HG02885 (cell line): ENCODE measurements around the gene TMEM80.
"Not testable (repeated sequence)": the region's sequence is repeated elsewhere in the genome, so short reads cannot be mapped to it uniquely, and the experiment has no call there.

ENCODE experiments used
- ATAC-seq: cut with Tn5 transposase; IDR thresholded peaks from one replicate; pipeline ENCODE4 v1.9.1; 2021; ENCODE audit warnings: mild to moderate bottlenecking; ENCODE audit not compliant: unreplicated experiment, poor library complexity

The TMEM80 gene

GRCh38 chr11:679271-680207 lies 16.1 kb upstream of the TMEM80 start:
- no peak for ATAC-seq

DNA sequence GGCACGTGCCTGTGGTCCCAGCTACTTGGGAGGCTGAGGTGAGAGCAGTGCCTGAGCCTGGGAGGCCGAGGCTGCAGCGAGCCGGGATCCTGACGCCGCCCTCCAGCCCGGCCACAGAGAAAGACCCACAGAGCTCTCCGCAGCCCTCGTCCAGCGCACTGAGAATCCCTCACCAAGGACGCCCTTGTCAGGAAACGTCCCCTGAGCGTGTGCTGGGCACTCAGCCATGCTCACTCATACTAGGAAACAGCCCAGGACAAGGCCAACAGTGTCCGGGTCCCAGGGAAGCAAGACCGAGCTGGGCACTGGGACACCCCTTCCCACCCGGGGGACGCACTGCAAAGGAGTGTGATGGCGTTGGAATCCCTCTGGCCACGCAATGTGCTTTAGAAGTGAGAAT lies 15.1 kb upstream of the TMEM80 start:
- no peak for ATAC-seq

- ATAC-seq: no peak
Observed at GRCh38 chr11:680970-681369, 14.6 kb upstream of the TMEM80 start.

DNA sequence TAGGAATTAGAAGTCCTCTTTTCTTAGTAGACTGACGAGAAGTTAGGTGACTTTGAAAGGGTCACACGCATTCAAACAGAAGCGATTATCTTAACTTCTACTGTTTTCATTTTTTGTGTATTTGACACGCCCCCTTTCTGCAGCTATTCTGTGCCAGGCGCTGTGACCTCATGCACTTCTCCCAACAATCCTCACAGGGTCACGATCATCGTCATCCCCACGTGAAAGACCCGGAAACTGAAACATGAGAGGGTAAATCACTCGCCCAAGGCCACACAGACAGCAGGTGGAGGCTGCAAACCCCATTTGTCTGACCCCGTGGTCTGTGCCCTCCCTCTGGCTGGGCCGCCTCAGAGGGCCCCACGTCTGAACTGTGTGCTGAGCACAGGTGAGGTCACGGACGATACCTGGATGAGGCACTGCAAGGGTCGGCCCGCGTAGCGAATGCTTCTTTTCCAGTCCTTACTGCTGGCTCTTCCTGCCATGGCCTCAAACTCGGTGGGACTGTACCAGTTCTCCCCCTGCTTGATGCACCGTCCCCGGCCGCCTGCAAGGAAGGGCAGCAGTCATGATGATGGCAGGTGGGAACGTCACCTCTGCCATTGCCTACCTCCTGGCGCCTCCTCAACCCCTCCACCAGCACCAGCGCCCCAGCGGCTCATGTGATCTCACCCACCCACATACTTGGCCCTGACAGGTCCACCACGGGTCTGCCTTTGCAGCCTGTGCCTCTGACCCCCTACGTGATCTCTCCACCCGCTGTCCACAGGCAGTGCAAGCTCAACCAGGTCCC lies 9.0 kb upstream of the TMEM80 start:
- no peak for ATAC-seq

DNA sequence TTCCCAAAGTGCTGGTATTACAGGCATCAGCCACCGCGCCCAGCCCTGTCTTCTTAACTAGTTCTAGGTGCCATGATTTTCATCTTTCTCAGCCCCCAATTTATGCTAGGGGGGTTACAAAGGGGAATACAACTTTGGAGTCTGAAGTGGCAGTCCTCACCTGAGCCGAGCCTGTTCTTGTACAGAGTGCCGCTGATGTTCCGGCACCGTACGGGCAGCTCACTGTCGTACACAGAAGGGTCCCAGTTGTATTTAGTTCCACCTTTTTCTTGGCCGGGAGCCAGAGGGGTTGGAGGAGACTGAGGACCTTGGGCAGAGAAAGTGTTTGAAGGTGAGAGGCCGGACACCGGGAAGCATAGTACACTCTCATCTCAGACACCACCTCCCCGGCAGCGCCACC lies 7.9 kb upstream of the TMEM80 start:
- no peak for ATAC-seq

DNA sequence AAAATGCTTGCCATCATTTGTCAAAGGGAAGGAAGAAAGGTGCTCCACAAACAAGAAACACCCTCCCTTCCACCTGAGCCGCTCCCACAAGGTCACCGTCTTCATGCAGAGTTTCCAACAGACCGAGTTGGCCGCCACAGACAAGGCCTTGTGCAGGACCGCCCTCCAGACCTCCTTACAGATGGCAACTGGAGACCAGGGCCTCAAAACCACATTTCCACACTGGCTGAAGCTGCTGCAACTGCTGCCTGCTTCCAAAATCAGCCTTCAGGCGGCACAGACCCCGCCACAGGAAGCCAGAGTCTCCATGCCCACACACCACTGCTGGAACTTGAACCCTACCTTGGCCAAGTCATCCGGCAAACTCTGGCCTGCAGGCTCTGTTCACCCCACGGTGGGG lies 6.9 kb upstream of the TMEM80 start:
- no peak for ATAC-seq

DNA sequence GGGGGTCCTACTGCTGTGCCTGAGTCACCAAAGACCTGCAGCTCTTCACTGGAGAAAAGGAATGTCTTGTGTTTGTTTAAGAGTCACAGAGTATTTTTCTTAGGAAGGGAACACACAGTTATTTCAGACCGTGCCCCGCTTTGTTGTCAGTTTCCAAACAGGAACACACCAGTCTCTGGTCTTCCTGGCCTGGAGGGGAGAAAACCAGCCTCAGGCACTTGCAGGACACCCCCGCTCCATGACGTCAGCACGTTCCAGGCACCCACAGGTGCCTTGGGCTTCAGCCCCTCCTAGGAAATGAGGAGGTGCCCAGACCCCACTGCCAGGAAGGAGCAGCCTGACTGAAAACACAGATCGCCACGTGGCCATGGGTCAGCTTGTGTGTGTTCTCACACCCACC lies 6.0 kb upstream of the TMEM80 start:
- no peak for ATAC-seq

DNA sequence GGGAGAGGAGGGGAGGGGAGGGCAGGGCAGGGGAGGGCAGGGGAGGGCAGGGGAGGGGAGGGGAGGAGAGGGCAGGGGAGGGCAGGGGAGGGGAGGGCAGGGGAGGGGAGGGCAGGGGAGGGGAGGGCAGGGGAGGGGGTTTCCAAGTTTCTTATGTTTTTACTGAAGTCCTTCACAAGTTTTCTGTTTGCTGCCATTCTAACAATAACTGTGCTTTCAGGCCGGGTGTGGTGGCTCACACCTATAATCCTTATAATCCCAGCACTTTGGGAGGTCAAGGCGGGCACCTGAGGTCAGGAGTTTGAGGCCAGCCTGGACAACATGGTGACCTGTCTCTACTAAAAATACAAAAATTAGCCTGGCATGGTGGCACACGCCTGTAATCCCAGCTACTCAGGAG lies 5.4 kb upstream of the TMEM80 start:
- ATAC-seq: not testable (repeated sequence)

GRCh38 chr11:690738-691633 lies 4.6 kb upstream of the TMEM80 start:
- ATAC-seq: no peak

GRCh38 chr11:691710-692590 lies 3.7 kb upstream of the TMEM80 start:
- ATAC-seq: no peak

DNA sequence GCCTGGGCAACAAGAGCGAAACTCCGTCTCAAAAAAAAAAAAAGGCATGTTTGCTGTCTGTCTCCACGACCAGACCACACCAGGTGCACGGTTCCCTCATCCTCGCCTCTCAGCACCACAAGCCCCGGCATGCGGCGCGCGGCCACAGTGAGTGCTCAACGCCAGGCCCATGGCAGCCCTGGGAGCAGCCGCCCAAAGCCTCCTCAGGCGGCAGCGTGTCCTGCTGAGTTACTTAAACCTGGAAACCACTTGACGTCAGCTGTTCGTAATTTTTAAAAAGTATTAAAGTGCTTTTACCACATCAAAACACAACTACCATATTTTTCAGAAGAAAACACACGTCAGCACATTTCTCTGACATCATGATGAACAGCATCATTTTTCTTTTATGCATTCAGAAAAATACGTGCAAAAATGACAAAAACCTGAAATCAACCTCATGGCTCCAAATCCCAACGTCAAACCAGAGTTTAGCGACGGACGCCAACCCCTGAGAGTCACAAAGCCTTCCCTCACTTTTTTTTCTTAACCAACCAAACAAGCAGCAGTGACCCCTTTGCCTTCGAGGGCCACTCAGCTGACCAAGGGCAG lies 2.7 kb upstream of the TMEM80 start:
- no peak for ATAC-seq

DNA sequence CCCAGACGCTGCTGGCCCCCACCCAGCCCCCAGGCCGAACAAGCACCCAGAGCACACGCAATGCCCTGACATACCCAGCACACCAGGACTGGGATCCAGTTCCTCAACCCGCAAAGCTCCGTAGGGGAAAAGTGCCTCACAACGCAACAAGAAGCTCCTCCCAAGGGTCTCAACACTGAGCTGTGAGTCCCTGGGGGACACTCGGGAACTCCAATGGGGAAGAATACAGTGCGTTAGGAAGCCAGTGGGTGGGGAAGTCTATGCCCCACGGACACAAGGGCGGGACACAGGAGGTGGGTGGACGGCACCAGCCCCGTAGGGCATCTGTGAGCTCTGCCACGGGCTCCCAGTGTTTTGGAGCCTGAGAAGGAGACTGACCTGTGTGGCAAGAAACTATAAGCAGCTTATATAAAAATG lies 2.2 kb upstream of the TMEM80 start:
- no peak for ATAC-seq

DNA sequence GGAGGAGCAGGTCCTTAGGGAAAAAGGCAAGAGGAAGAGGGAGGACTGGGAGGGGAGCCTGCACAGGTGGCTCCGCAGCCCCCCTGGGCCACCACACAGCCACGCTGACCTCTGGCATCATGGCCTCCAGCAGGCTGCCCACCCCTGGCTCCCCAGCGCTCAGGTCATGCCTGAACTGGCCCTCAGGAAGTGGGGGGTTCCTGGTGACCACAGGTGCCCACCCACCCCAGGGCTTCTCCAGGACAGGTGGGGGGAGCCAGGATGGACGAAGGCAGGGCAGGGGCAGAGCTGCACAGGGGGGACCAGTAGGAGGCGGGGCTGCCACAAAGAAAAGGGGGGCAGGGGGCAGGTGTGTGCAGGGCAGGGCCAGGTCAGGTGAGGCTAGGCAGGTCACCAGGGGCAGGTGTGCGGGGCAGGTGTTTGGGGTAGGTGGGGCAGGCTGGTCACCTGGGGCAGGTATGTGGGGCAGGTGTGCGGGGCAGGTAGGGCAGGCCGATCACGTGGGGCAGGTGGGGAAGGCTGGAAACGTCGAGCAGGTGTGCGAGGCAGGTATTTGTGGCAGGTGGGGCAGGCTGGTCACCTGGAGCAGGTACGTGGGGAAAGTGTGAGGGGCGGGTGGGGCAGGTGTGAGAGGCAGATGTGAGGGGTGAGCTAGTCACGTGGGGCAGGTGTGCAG lies 1.6 kb upstream of the TMEM80 start:
- no peak for ATAC-seq

GRCh38 chr11:694563-695287 lies 891 bp upstream of the TMEM80 start, which contains the start of gene DEAF1:
Gene DEAF1, minus strand, starts transcription at chr11:695222. Its CDS starts 175 bp downstream, at chr11:695047.
- peak; percentile 79 for ATAC-seq

- ATAC-seq: no peak
Observed at GRCh38 chr11:695288-695537, 403 bp upstream of the TMEM80 start.

- ATAC-seq: no peak
Observed at GRCh38 chr11:696955-697491, 1.4 kb downstream of the TMEM80 start.

GRCh38 chr11:697811-698311 lies 2.2 kb downstream of the TMEM80 start:
- no peak for ATAC-seq
